IMR-90 (cell line): ENCODE results near the gene CELF5. TPM values are rescaled to one million over a fixed set of nuclear protein-coding genes. Genes with fewer than 3 reads are reported as not detected.

Source experiments
- ATAC-seq: fragments of 200-7000 bp; cut with Tn5 transposase; 2 replicates; pipeline ENCODE4 v1.9.1; 2020; ENCODE audit warnings: low read depth, mild to moderate bottlenecking, moderate library complexity
- BruUV-seq: library from RNA; stranded (reverse); fragments of 400-500 nt; replicated peaks from 2 replicates; lab custom pipeline; 2021; lab: Mats Ljungman, UMichigan
- CTCF ChIA-PET: fragments of 300-600 bp; formaldehyde crosslinking; extraction: SDS; loops from one replicate; lab custom pipeline; 2021; ENCODE audit warnings: antibody characterized with exemption; lab: Yijun Ruan, JAX
- POLR2A ChIA-PET: fragments of 300-600 bp; sonication (Branson Sonifier 250); formaldehyde crosslinking; loops from one replicate; lab custom pipeline; 2022; ENCODE audit warnings: antibody characterized with exemption; ENCODE audit not compliant: unreplicated experiment; lab: Charles Lee
- DNase-seq: peaks from one replicate; pipeline ENCODE4 v3.0.0; 2013
- H2AFZ ChIP-seq: replicated peaks from 2 replicates; pipeline ENCODE3; 2013; ENCODE audit warnings: low read length, mild to moderate bottlenecking; ENCODE audit not compliant: poor library complexity
- H2AK5ac ChIP-seq: 2 replicates; pipeline ENCODE4 v1.6.1; 2013; ENCODE audit warnings: low read depth, low read length, inconsistent platforms
- H2AK9ac ChIP-seq: replicated peaks from 2 replicates; pipeline ENCODE3; 2013; ENCODE audit warnings: mild to moderate bottlenecking, low read depth, low read length, moderate library complexity; ENCODE audit not compliant: poor library complexity
- H2BK120ac ChIP-seq: 2 replicates; pipeline ENCODE4 v1.6.1; 2013; ENCODE audit warnings: low read depth, low read length, inconsistent platforms
- H2BK15ac ChIP-seq: 3 replicates; pipeline ENCODE4 v1.6.1; 2013; ENCODE audit warnings: low read depth, low read length, inconsistent platforms
- H2BK20ac ChIP-seq: 2 replicates; pipeline ENCODE4 v1.6.1; 2013; ENCODE audit warnings: low read depth, mild to moderate bottlenecking, inconsistent platforms, low read length, moderate library complexity
- H2BK5ac ChIP-seq: 2 replicates; pipeline ENCODE4 v1.6.1; 2013; ENCODE audit warnings: mild to moderate bottlenecking, low read depth, low read length, inconsistent platforms; ENCODE audit not compliant: poor library complexity, severe bottlenecking
- H3K14ac ChIP-seq: replicated peaks from 2 replicates; pipeline ENCODE4 v1.6.1; 2013; ENCODE audit warnings: low read depth, low read length, inconsistent platforms
- H3K18ac ChIP-seq: 2 replicates; pipeline ENCODE4 v1.6.1; 2013; ENCODE audit warnings: low read depth, low read length, control low read depth
- H3K23ac ChIP-seq: 2 replicates; pipeline ENCODE4 v1.6.1; 2013; ENCODE audit warnings: low read depth, low read length, inconsistent platforms
- H3K27ac ChIP-seq: 2 replicates; pipeline ENCODE4 v1.5.1; 2013; ENCODE audit warnings: mild to moderate bottlenecking, control low read depth, low read length; ENCODE audit not compliant: insufficient read depth
- H3K27me3 ChIP-seq: 2 replicates; pipeline ENCODE4 v1.6.1; 2013; ENCODE audit warnings: low read length; ENCODE audit not compliant: control insufficient read depth, insufficient read depth
- H3K36me3 ChIP-seq: 2 replicates; pipeline ENCODE4 v1.6.1; 2013; ENCODE audit warnings: low read length, mixed read lengths; ENCODE audit not compliant: control insufficient read depth, insufficient read depth
- H3K4ac ChIP-seq: 2 replicates; pipeline ENCODE4 v1.6.1; 2013; ENCODE audit warnings: low read depth, low read length, inconsistent platforms
- H3K4me1 ChIP-seq: 2 replicates; pipeline ENCODE4 v1.6.1; 2013; ENCODE audit warnings: low read length, mixed read lengths; ENCODE audit not compliant: control insufficient read depth, insufficient read depth
- H3K4me2 ChIP-seq: 2 replicates; pipeline ENCODE4 v1.6.1; 2013; ENCODE audit warnings: low read depth, mild to moderate bottlenecking, control low read depth, low read length, moderate library complexity
- H3K4me3 ChIP-seq: 2 replicates; pipeline ENCODE4 v1.5.1; 2013; ENCODE audit warnings: low read depth, mild to moderate bottlenecking, control low read depth, low read length, moderate library complexity; ENCODE audit not compliant: insufficient read depth
- H3K56ac ChIP-seq: 2 replicates; pipeline ENCODE4 v1.6.1; 2013; ENCODE audit warnings: low read length, inconsistent platforms; ENCODE audit not compliant: insufficient read depth; ENCODE audit errors: extremely low read depth
- H3K79me1 ChIP-seq, 2 experiments: 2 replicates each; pipeline ENCODE4 v1.6.1; 2013; ENCODE audit warnings: low read length in 2 of 2, inconsistent platforms in 1 of 2, low read depth in 1 of 2
- H3K9ac ChIP-seq: 2 replicates; pipeline ENCODE4 v1.6.1; 2013; ENCODE audit warnings: low read depth, low read length, control low read depth
- H3K9me1 ChIP-seq: 2 replicates; pipeline ENCODE4 v1.6.1; 2013; ENCODE audit warnings: low read length, inconsistent platforms; ENCODE audit not compliant: insufficient read depth
- H3K9me3 ChIP-seq: 2 replicates; pipeline ENCODE4 v1.6.1; 2013; ENCODE audit warnings: low read length; ENCODE audit not compliant: control insufficient read depth, insufficient read depth
- H4K20me1 ChIP-seq: 2 replicates; pipeline ENCODE4 v1.6.1; 2013; ENCODE audit warnings: low read length, inconsistent platforms; ENCODE audit not compliant: insufficient read depth
- H4K5ac ChIP-seq: 2 replicates; pipeline ENCODE4 v1.6.1; 2013; ENCODE audit warnings: mild to moderate bottlenecking, low read depth, low read length, control low read depth
- H4K8ac ChIP-seq, 2 experiments: 2 replicates each; pipeline ENCODE4 v1.6.1; 2013; ENCODE audit warnings: low read depth in 2 of 2, low read length in 2 of 2, control low read depth in 1 of 2, inconsistent platforms in 1 of 2
- H4K91ac ChIP-seq: 2 replicates; pipeline ENCODE4 v1.6.1; 2013; ENCODE audit warnings: low read depth, low read length, inconsistent platforms; ENCODE audit not compliant: insufficient read depth
- CTCF ChIP-seq: conservative IDR thresholded peaks from 2 replicates; pipeline ENCODE4 v1.5.1; 2012; ENCODE audit warnings: mild to moderate bottlenecking, low read depth, low read length, improper control_type of control experiment
- FOS ChIP-seq: fragments of 150-350 bp; IDR thresholded peaks from 2 replicates; pipeline ENCODE4 v1.6.1; 2016; ENCODE audit warnings: low read depth, low read length
- MAFK ChIP-seq: IDR thresholded peaks from 2 replicates; pipeline ENCODE4 v1.6.1; 2012; ENCODE audit warnings: low read depth, low read length, improper control_type of control experiment
- MAZ ChIP-seq: IDR thresholded peaks from 2 replicates; pipeline ENCODE4 v1.6.1; 2012; ENCODE audit warnings: low read depth, mild to moderate bottlenecking, low read length, improper control_type of control experiment, moderate library complexity, borderline replicate concordance
- POLR2A ChIP-seq: IDR thresholded peaks from 2 replicates; pipeline ENCODE4 v1.6.1; 2012; ENCODE audit warnings: mild to moderate bottlenecking, low read depth, low read length
- WGBS, 2 experiments: methylation state at CpG; one replicate each; pipeline versions ENCODE4 v1.1.5 to v1.1.7; 2013; ENCODE audit warnings: missing lambda C conversion rate in 2 of 2; ENCODE audit not compliant: insufficient read length in 1 of 2; ENCODE audit errors: extremely low coverage in 2 of 2; 5-methylcytosine and 5-hydroxymethylcytosine counted together
- dilution Hi-C: fragments of 300-500 bp; cut with HindIII; formaldehyde crosslinking; loops from one replicate; pipeline ENCODE4 v1.14.3; 2018; ENCODE audit warnings: low sequenced_read_pairs; ENCODE audit not compliant: unreplicated experiment
- in situ Hi-C: fragments of 300-500 bp; cut with MboI; formaldehyde crosslinking; loops from 3 replicates; pipeline ENCODE4 v1.14.3; 2019; ENCODE audit warnings: low sequenced_read_pairs, inconsistent platforms, mixed read lengths
- intact Hi-C: fragments of 100-400 bp; cut with micrococcal nuclease; formaldehyde crosslinking; loops from 2 replicates; pipeline ENCODE4 v1.10.0; 2022
- polyA plus RNA-seq, 3 experiments: library from polyadenylated mRNA; depleted of rRNA; stranded (reverse); fragments of >200 nt; gene quantifications; 2 replicates each; pipeline ENCODE4 v1.2.3, GENCODE V29; 2012; ENCODE audit warnings: low replicate concordance in 1 of 3
- total RNA-seq: library from RNA; depleted of rRNA; stranded (reverse); fragments of >200 nt; gene quantifications from 2 replicates; pipeline ENCODE4 v1.2.3, GENCODE V29; 2012

CELF5 gene
- total and polyA plus RNA-seq, 2 of the 4 experiments (the other 2 are of a cell fraction) = 0.02 TPM; not detected in 1

- no peak overlapping the region for H3K56ac ChIP-seq
- H3K36me3 ChIP-seq = no peaks in the 10 kb centered on the region
- no peak overlapping the region for H3K14ac ChIP-seq
- no peak overlapping the region for H3K4ac ChIP-seq
- 33% methylated on average over 5 of the region's 14 CpGs; no CpG with 5 or more reads in 1 of the 2 experiments for WGBS, 2 experiments
- H2BK20ac ChIP-seq = no peak overlapping the region
- intact Hi-C loops = no loop called here
- no peaks in the 10 kb centered on the region for H3K4me1 ChIP-seq
- ChIA-PET POLR2A (no interaction called here), CTCF (interaction anchor here (0.6 kb wide), 2 partner anchors 12 to 756 kb away, joined by 3 read pairs; no protein-coding TSS in a partner anchor)
- no peak overlapping the region for H2AK9ac ChIP-seq
- in situ Hi-C loops = no loop called here
- TF ChIP-seq CTCF (no peak), POLR2A (no peak), MAFK (no peak), MAZ (no peak), FOS (no peak)
- no peak overlapping the region for H3K4me3 ChIP-seq
- H3K4me2 ChIP-seq = no peak overlapping the region
- ATAC-seq (no peak), DNase-seq (no peak)
- no peak overlapping the region for H2AK5ac ChIP-seq
- H3K18ac ChIP-seq = no peak overlapping the region
- H3K27me3 ChIP-seq = peaks cover 40% of the 10 kb centered on the region
- no TSS peak for BruUV-seq
- no peak overlapping the region for H3K27ac ChIP-seq
- H3K9me1 ChIP-seq = no peaks in the 10 kb centered on the region
- H3K23ac ChIP-seq = no peak overlapping the region
- no peak overlapping the region for H4K91ac ChIP-seq
- H2AFZ ChIP-seq = no peak overlapping the region
- H2BK120ac ChIP-seq = no peak overlapping the region
- no peaks in the 10 kb centered on the region for H4K20me1 ChIP-seq
- H3K9me3 ChIP-seq = peaks cover 3% of the 10 kb centered on the region; the same call in 1 of the 2 replicates
- dilution Hi-C loops = no loop called here
- H4K5ac ChIP-seq = no peak overlapping the region
- no peak overlapping the region for H4K8ac ChIP-seq
- no peak overlapping the region for H2BK5ac ChIP-seq
- H2BK15ac ChIP-seq = no peak overlapping the region
- H3K79me1 ChIP-seq = no peaks in the 10 kb centered on the region
- H3K9ac ChIP-seq = no peak overlapping the region
These were observed 71.1 kb downstream of the CELF5 start for GRCh38 chr19:3295581-3295980.
